ENCODE results near the gene UAP1.

Gene UAP1

GRCh38 chr1:162617513-162617912 lies 56.0 kb downstream of the UAP1 start:
- DNase-seq (ENCODE audit: low read depth): no peak

- DNase-seq (ENCODE audit: low read depth): no peak
Observed at GRCh38 chr1:162619076-162619475, 57.6 kb downstream of the UAP1 start.

- DNase-seq (ENCODE audit: low read depth): no peak
Observed at GRCh38 chr1:162621256-162621655, 59.7 kb downstream of the UAP1 start.

- no peak for DNase-seq (ENCODE audit: low read depth)
Observed at GRCh38 chr1:162625679-162626078, 64.2 kb downstream of the UAP1 start.

GRCh38 chr1:162626094-162626493 lies 64.6 kb downstream of the UAP1 start:
- DNase-seq (ENCODE audit: low read depth): no peak

GRCh38 chr1:162626761-162627160 lies 65.2 kb downstream of the UAP1 start:
- no peak for DNase-seq (ENCODE audit: low read depth)

GRCh38 chr1:162627662-162628296 lies 66.3 kb downstream of the UAP1 start:
- DNase-seq (ENCODE audit: low read depth): no peak

- DNase-seq (ENCODE audit: low read depth): no peak
Observed at GRCh38 chr1:162629077-162629627, 67.6 kb downstream of the UAP1 start.

GRCh38 chr1:162629651-162630050 lies 68.1 kb downstream of the UAP1 start:
- DNase-seq (ENCODE audit: low read depth): no peak

- no peak for DNase-seq (ENCODE audit: low read depth)
Observed at GRCh38 chr1:162631546-162632191, 70.1 kb downstream of the UAP1 start.

GRCh38 chr1:162632217-162632666 lies 70.7 kb downstream of the UAP1 start, which contains the start of gene DDR2:
DDR2 (plus strand) TSS chr1:162632464; CDS start chr1:162719064, 86,600 bp downstream.
- DNase-seq (ENCODE audit: low read depth): no peak

- no peak for DNase-seq (ENCODE audit: low read depth)
Observed at GRCh38 chr1:162632698-162633080, 71.2 kb downstream of the UAP1 start.

GRCh38 chr1:162633081-162633762 lies 71.7 kb downstream of the UAP1 start:
- no peak for DNase-seq (ENCODE audit: low read depth)

- DNase-seq (ENCODE audit: low read depth): no peak
Observed at GRCh38 chr1:162635418-162635817, 73.9 kb downstream of the UAP1 start.

GRCh38 chr1:162639718-162640117 lies 78.2 kb downstream of the UAP1 start:
- DNase-seq (ENCODE audit: low read depth): no peak

GRCh38 chr1:162641114-162641513 lies 79.6 kb downstream of the UAP1 start:
- no peak for DNase-seq (ENCODE audit: low read depth)

GRCh38 chr1:162644986-162645314 lies 83.4 kb downstream of the UAP1 start:
- no peak for DNase-seq (ENCODE audit: low read depth)

- DNase-seq (ENCODE audit: low read depth): no peak
Observed at GRCh38 chr1:162645666-162646065, 84.1 kb downstream of the UAP1 start.

GRCh38 chr1:162649583-162649982 lies 88.1 kb downstream of the UAP1 start:
- no peak for DNase-seq (ENCODE audit: low read depth)

All from activated T-cell treated with anti-CD3 and anti-CD28 coated beads for 48 hours (primary cell).